Endothelial cell of umbilical vein (primary cell): ENCODE data around the gene ARHGAP31.

ENCODE experiments used
- EZH2 ChIP-seq: IDR thresholded peaks from 2 replicates; pipeline ENCODE4 v1.6.1; 2012; ENCODE audit warnings: borderline replicate concordance, low read depth, mild to moderate bottlenecking, moderate library complexity, low read length, inconsistent platforms; ENCODE audit not compliant: severe bottlenecking
- POLR2A ChIP-seq: IDR thresholded peaks from 2 replicates; pipeline ENCODE4 v1.6.1; 2012; ENCODE audit warnings: low read depth, mild to moderate bottlenecking, control low read depth, low read length
- TF ChIP-seq, protein P1 (sequence below), 2 donors: IDR thresholded peaks; 1 replicate in 1 of 2; 2 replicates in 1 of 2; pipeline ENCODE4 v1.5.1; 2011; ENCODE audit warnings: low read length in 2 of 2, mild to moderate bottlenecking in 2 of 2, moderate library complexity in 2 of 2, control low read depth in 1 of 2, inconsistent platforms in 1 of 2, low read depth in 1 of 2; ENCODE audit not compliant: insufficient read depth in 1 of 2; ENCODE audit errors: extremely low read depth in 1 of 2

- TF ChIP-seq POLR2A, result no peak
- TF ChIP-seq, protein P1, sequence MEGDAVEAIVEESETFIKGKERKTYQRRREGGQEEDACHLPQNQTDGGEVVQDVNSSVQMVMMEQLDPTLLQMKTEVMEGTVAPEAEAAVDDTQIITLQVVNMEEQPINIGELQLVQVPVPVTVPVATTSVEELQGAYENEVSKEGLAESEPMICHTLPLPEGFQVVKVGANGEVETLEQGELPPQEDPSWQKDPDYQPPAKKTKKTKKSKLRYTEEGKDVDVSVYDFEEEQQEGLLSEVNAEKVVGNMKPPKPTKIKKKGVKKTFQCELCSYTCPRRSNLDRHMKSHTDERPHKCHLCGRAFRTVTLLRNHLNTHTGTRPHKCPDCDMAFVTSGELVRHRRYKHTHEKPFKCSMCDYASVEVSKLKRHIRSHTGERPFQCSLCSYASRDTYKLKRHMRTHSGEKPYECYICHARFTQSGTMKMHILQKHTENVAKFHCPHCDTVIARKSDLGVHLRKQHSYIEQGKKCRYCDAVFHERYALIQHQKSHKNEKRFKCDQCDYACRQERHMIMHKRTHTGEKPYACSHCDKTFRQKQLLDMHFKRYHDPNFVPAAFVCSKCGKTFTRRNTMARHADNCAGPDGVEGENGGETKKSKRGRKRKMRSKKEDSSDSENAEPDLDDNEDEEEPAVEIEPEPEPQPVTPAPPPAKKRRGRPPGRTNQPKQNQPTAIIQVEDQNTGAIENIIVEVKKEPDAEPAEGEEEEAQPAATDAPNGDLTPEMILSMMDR (IDR thresholded peaks at IDR 0.05; ENCODE audit: extremely low read depth in 1 of 2, insufficient read depth in 1 of 2, low read depth in 1 of 2, low read length in 2 of 2), result no peak
- no peak for TF ChIP-seq EZH2
These were observed 7.5 kb downstream of the ARHGAP31 start for GRCh38 chr3:119301662-119302061.
